A549 (cell line): ENCODE results near the gene CCDC194. TPM values are rescaled to one million over a fixed set of nuclear protein-coding genes. Genes with fewer than 3 reads are reported as not detected.

Experiments
- ATAC-seq, 2 experiments: fragments of 200-7000 bp in 1 of 2; fragments of >200 bp in 1 of 2; cut with Nextera tagmentation in 1 of 2; cut with Tn5 transposase in 1 of 2; 3 replicates each; pipeline versions ENCODE4 v1.8.0 to v1.9.1; 2018 to 2020; ENCODE audit warnings: mild to moderate bottlenecking in 1 of 2, moderate library complexity in 1 of 2
- CTCF ChIA-PET: fragments of 300-600 bp; sonication (Branson Sonifier 250); formaldehyde crosslinking; extraction: SDS; loops from one replicate; lab custom pipeline; 2021; ENCODE audit warnings: antibody characterized with exemption, inconsistent platforms; lab: Yijun Ruan, JAX
- POLR2A ChIA-PET: fragments of 350-600 bp; formaldehyde crosslinking; extraction: SDS; loops from one replicate; lab custom pipeline; 2021; ENCODE audit warnings: antibody characterized with exemption, inconsistent platforms; lab: Yijun Ruan, JAX
- DNase-seq, 2 experiments: peaks; one replicate each; pipeline versions ENCODE4 v3.0.0 to v3.0.0-alpha.2; 2011 to 2016; ENCODE audit warnings: low read depth in 1 of 2, low spot score in 1 of 2
- FAIRE-seq: peaks from 2 replicates; lab custom pipeline; 2011; peaks lifted over from hg19 to GRCh38; lab: Jason Lieb, UNC
- H3K27ac ChIP-seq, 2 experiments: fragments of >200 bp; sonication (Bioruptor Twin); formaldehyde crosslinking; 3 replicates each; pipeline ENCODE4 v1.5.1; 2016 to 2017
- H3K4me1 ChIP-seq: fragments of >200 bp; sonication (Bioruptor Twin); formaldehyde crosslinking; 3 replicates; pipeline ENCODE4 v1.6.1; 2016
- H3K4me2 ChIP-seq: fragments of >200 bp; sonication (Bioruptor Twin); formaldehyde crosslinking; 3 replicates; pipeline ENCODE4 v1.6.1; 2016
- H3K4me3 ChIP-seq: fragments of >200 bp; sonication (Bioruptor Twin); formaldehyde crosslinking; 3 replicates; pipeline ENCODE4 v1.5.1; 2016
- H3K9me3 ChIP-seq: fragments of >200 bp; sonication (Bioruptor Twin); formaldehyde crosslinking; 3 replicates; pipeline ENCODE4 v1.6.1; 2016
- BHLHE40 ChIP-seq: IDR thresholded peaks from 2 replicates; pipeline ENCODE4 v1.6.1; 2012; ENCODE audit warnings: low read depth, low read length, inconsistent platforms
- CBX8 ChIP-seq: fragments of 200-600 bp; sonication (generic); IDR thresholded peaks from 2 replicates; pipeline ENCODE4 v1.6.1; 2016
- CEBPB ChIP-seq, 2 experiments: fragments of >200 bp in 1 of 2; sonication (Bioruptor Twin) in 1 of 2; formaldehyde crosslinking in 1 of 2; IDR thresholded peaks; 2 replicates each; pipeline ENCODE4 v1.6.1; 2012 to 2016
- CHD2 ChIP-seq: fragments of 150-350 bp; IDR thresholded peaks from 2 replicates; pipeline ENCODE4 v1.6.1; 2014; ENCODE audit warnings: low read length; ENCODE audit not compliant: partially characterized antibody
- CHD4 ChIP-seq: fragments of 200-600 bp; sonication (generic); IDR thresholded peaks from 2 replicates; pipeline ENCODE4 v1.6.1; 2016; ENCODE audit warnings: antibody characterized with exemption, mild to moderate bottlenecking, borderline replicate concordance
- CTCF ChIP-seq: fragments of >200 bp; sonication (Bioruptor Twin); formaldehyde crosslinking; IDR thresholded peaks from 3 replicates; pipeline ENCODE4 v1.5.1; 2016
- EHF ChIP-seq: fragments of 250-450 bp; sonication (Bioruptor Pico); IDR thresholded peaks from 2 replicates; pipeline ENCODE4 v1.5.0; 2020; ENCODE audit warnings: mild to moderate bottlenecking
- ESRRA ChIP-seq: fragments of 150-350 bp; IDR thresholded peaks from 2 replicates; pipeline ENCODE4 v1.6.1; 2014; ENCODE audit warnings: mild to moderate bottlenecking, low read length, borderline replicate concordance
- GATA3 ChIP-seq: IDR thresholded peaks from 2 replicates; pipeline ENCODE4 v1.6.1; 2012; ENCODE audit warnings: borderline replicate concordance
- HOXA7 ChIP-seq: fragments of 250-450 bp; sonication (Bioruptor Pico); IDR thresholded peaks from 2 replicates; pipeline ENCODE4 v1.5.0; 2020; ENCODE audit warnings: mild to moderate bottlenecking, moderate library complexity
- JUN ChIP-seq, 2 experiments: fragments of >200 bp; sonication (Bioruptor Twin); formaldehyde crosslinking; IDR thresholded peaks; 2 replicates in 1 of 2; 3 replicates in 1 of 2; pipeline ENCODE4 v1.6.1; 2016 to 2017
- JUNB ChIP-seq: fragments of >200 bp; sonication (Bioruptor Twin); formaldehyde crosslinking; IDR thresholded peaks from 2 replicates; pipeline ENCODE4 v1.6.1; 2016
- KDM1A ChIP-seq: fragments of 200-600 bp; sonication (generic); IDR thresholded peaks from 2 replicates; pipeline ENCODE4 v1.6.1; 2016; ENCODE audit warnings: low read depth, mild to moderate bottlenecking
- NFE2L2 ChIP-seq: fragments of 150-350 bp; conservative IDR thresholded peaks from 2 replicates; pipeline ENCODE4 v1.6.1; 2014; ENCODE audit warnings: low read length
- PHF8 ChIP-seq: fragments of 200-600 bp; sonication (generic); IDR thresholded peaks from 2 replicates; pipeline ENCODE4 v1.6.1; 2016; ENCODE audit warnings: low read depth, mild to moderate bottlenecking, antibody characterized with exemption, moderate library complexity, borderline replicate concordance
- POLR2A ChIP-seq: IDR thresholded peaks from 2 replicates; pipeline ENCODE4 v1.6.1; 2012; ENCODE audit warnings: mild to moderate bottlenecking, low read length
- RAD21 ChIP-seq, 2 experiments: fragments of >200 bp in 1 of 2; sonication (Bioruptor Twin) in 1 of 2; formaldehyde crosslinking in 1 of 2; IDR thresholded peaks in 1 of 2; conservative IDR thresholded peaks in 1 of 2; 2 replicates in 1 of 2; 3 replicates in 1 of 2; pipeline ENCODE4 v1.6.1; 2012 to 2018; ENCODE audit warnings: inconsistent platforms in 1 of 2
- RCOR1 ChIP-seq: fragments of 150-350 bp; IDR thresholded peaks from 2 replicates; pipeline ENCODE4 v1.6.1; 2014; ENCODE audit warnings: antibody characterized with exemption, low read length, low read depth
- RNF2 ChIP-seq: fragments of 200-600 bp; sonication (generic); IDR thresholded peaks from 2 replicates; pipeline ENCODE4 v1.6.1; 2016; ENCODE audit warnings: low read depth, mild to moderate bottlenecking, antibody characterized with exemption, moderate library complexity, borderline replicate concordance
- SMC3 ChIP-seq: fragments of >200 bp; sonication (Bioruptor Twin); formaldehyde crosslinking; IDR thresholded peaks from 3 replicates; pipeline ENCODE4 v1.6.1; 2018; ENCODE audit warnings: inconsistent platforms
- SREBF2 ChIP-seq: fragments of 450-650 bp; IDR thresholded peaks from 2 replicates; pipeline ENCODE4 v1.6.1; 2014; ENCODE audit warnings: mild to moderate bottlenecking, moderate library complexity
- TFCP2L1 ChIP-seq: fragments of 250-450 bp; sonication (Bioruptor Pico); IDR thresholded peaks from 2 replicates; pipeline ENCODE4 v1.5.0; 2021; ENCODE audit warnings: mild to moderate bottlenecking
- TP53 ChIP-seq: fragments of 250-450 bp; sonication (Bioruptor Pico); IDR thresholded peaks from 2 replicates; pipeline ENCODE4 v1.5.0; 2021; ENCODE audit warnings: mild to moderate bottlenecking, moderate library complexity
- ZC3H11A ChIP-seq: fragments of 450-650 bp; IDR thresholded peaks from 2 replicates; pipeline ENCODE4 v1.6.1; 2014; ENCODE audit warnings: antibody characterized with exemption, mild to moderate bottlenecking
- ZFP36 ChIP-seq: fragments of 450-650 bp; IDR thresholded peaks from 2 replicates; pipeline ENCODE4 v1.6.1; 2014; ENCODE audit warnings: borderline replicate concordance; ENCODE audit not compliant: partially characterized antibody
- WGBS: methylation state at CpG from one replicate; pipeline ENCODE4 v1.1.6; 2017; ENCODE audit errors: missing lambda C conversion rate; 5-methylcytosine and 5-hydroxymethylcytosine counted together
- polyA plus RNA-seq, 4 experiments: library from polyadenylated mRNA; depleted of rRNA in 3 of 4; stranded (reverse); fragments of >200 nt; fragmentation: RNase III in 1 of 4; extraction: RNeasy Plus Mini Kit Qiagen cat#74134 plus additional on column Dnase treatment in 1 of 4; gene quantifications; 2 replicates in 3 of 4; 3 replicates in 1 of 4; pipeline ENCODE4 v1.2.3, GENCODE V29; 2011 to 2017
- TF ChIP-seq, protein P1 (sequence below): fragments of 150-350 bp; IDR thresholded peaks from 2 replicates; pipeline ENCODE4 v1.6.1; 2014; ENCODE audit warnings: low read depth, mild to moderate bottlenecking, low read length

The CCDC194 gene
- polyA plus RNA-seq, 2 of the 4 experiments (the other 2 are of a cell fraction), result not detected

GRCh38 chr19:17390665-17391370 lies 3.2 kb downstream of the CCDC194 start (continued):
- peak; percentile 58 for TF ChIP-seq CTCF
- no peak for TF ChIP-seq SREBF2
- TF ChIP-seq NFE2L2, result no peak
- TF ChIP-seq ESRRA, result no peak

DNA sequence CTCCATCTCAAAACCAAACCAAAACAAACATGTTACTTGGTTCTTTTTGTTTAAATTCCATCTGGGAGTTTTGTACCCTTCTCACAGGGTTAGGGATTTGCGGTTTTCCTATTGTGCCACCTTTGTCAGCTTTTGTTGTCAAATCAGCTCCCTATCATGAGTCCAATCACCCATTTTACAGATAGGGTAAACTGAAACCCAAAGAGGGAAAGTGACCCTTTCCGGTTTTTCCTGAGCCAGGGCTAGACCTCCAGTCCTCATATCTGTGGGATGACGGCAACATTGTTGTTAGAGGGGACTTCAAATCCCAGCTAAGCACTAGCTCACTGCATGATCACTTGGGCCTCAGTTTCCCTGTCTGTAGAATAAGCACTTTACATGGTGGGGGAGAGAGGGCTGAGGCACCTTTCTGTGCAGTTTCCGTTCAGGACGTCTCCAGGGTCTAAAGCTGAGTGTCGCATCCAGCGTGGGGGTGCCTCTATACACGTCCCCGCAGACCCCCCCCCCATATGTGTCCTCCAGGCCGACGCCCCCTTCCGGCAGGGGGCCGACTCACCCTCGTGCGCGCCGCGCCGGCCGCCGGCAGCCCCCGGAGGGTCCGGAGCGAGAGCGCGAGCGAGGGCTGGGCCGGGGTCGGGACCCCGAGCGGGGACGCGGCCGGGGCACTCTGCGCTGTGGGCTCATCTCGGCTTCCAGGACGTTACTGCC lies 3.9 kb downstream of the CCDC194 start:
- H3K4me2 ChIP-seq, result peak overlapping the region; percentile 97
- TF ChIP-seq CHD4 (0 out of 2 replicates have a peak, but pooled peaks have one; percentile 73), CEBPB (IDR thresholded peaks at IDR 0.05) (no peak), JUNB (no peak), SMC3 (no peak), EHF (CRISPR knock-in tag) (no peak)
- TF ChIP-seq, protein P1, sequence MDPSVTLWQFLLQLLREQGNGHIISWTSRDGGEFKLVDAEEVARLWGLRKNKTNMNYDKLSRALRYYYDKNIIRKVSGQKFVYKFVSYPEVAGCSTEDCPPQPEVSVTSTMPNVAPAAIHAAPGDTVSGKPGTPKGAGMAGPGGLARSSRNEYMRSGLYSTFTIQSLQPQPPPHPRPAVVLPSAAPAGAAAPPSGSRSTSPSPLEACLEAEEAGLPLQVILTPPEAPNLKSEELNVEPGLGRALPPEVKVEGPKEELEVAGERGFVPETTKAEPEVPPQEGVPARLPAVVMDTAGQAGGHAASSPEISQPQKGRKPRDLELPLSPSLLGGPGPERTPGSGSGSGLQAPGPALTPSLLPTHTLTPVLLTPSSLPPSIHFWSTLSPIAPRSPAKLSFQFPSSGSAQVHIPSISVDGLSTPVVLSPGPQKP, result no peak
- ChIA-PET POLR2A (interaction anchor here (0.9 kb wide), 1 partner anchor 52 kb away, joined by 10 read pairs; the partner anchor contains the start of gene GTPBP3), CTCF (interaction anchor here (0.7 to 8.8 kb wide), 13 partner anchors 9 to 129 kb away, joined by 3 to 111 read pairs (median 4); partner anchors contain the start of genes MRPL34 and TMEM221)
- peak overlapping the region; percentile 47 for H3K4me3 ChIP-seq
- WGBS, result 82% methylated on average over 5 of the region's 37 CpGs
- DNase-seq, result no peak
- H3K27ac ChIP-seq, result peak overlapping the region; percentile 62 to 78
- ATAC-seq, result no peak
- H3K4me1 ChIP-seq, result peaks cover 4% of the 10 kb centered on the region; the same call in 1 of the 3 replicates
- FAIRE-seq, result no peak
- peaks cover 10% of the 10 kb centered on the region; the same call in 2 of the 3 replicates for H3K9me3 ChIP-seq

DNA sequence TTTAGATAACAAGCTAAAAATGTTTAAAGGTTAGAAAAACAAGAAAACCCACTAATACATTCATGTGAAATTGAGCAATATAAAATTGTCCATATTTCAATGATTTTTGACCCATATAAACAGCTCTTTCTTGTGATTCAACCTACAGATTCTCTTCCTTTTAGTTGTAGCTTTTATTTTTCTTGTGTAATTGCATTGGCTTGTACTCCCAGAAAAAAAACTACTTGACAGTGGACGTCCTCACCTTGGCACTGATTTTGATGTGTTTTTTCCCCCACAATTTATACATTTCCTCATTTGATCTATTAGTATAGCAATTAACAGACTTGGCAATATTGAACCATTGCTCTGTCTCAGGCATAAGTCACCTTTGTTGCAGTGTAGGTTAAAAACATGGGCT lies 4.7 kb downstream of the CCDC194 start:
- H3K4me3 ChIP-seq, result no peak overlapping the region
- CTCF ChIA-PET, result interaction anchor here (0.6 to 8.8 kb wide), 13 partner anchors 9 to 224 kb away, joined by 3 to 111 read pairs (median 4); partner anchors contain the start of gene TMEM221
- 0% methylated on average over 1 of the region's 1 CpG for WGBS

More for the DNA sequence above, 4.7 kb downstream of the CCDC194 start:
- TF ChIP-seq SREBF2 (no peak), RCOR1 (no peak), POLR2A (no peak), CHD2 (no peak), BHLHE40 (no peak), PHF8 (no peak), GATA3 (no peak), ZFP36 (no peak), JUN (IDR thresholded peaks at IDR 0.05) (no peak), RAD21 (conservative IDR thresholded peaks at IDR 0.05 in 1 of 2, IDR thresholded peaks at IDR 0.05 in 1 of 2) (no peak), CTCF (no peak), ZC3H11A (no peak), KDM1A (no peak), HOXA7 (CRISPR knock-in tag) (no peak), RNF2 (no peak), TP53 (no peak), TFCP2L1 (CRISPR knock-in tag) (no peak), CBX8 (no peak)
- TF ChIP-seq, protein P1, result no peak
- Histone ChIP-seq H3K4me1 (peaks cover 4% of the 10 kb centered on the region; the same call in 1 of the 3 replicates), H3K9me3 (peaks cover 10% of the 10 kb centered on the region; the same call in 2 of the 3 replicates), H3K4me2 (no peak overlapping the region), H3K27ac (no peak overlapping the region)
- ATAC-seq (no peak), FAIRE-seq (no peak), DNase-seq (no peak)
- POLR2A ChIA-PET, result interaction anchor here (0.9 kb wide), 1 partner anchor 52 kb away, joined by 10 read pairs; the partner anchor contains the start of gene GTPBP3
